Colon (tissue), 2 donors: Measurements from ENCODE around the gene CCL20.
"Not testable (repeated sequence)": the region's sequence is repeated elsewhere in the genome, so short reads cannot be mapped to it uniquely, and the experiment has no call there.

Source experiments
- FAIRE-seq: peaks from 2 replicates; lab custom pipeline; 2012; peaks lifted over from hg19 to GRCh38; lab: Jason Lieb, UNC
- donor health status: control.
- donor health status: control.

CCL20 gene

GRCh38 chr2:227834916-227835650 is 21.4 kb downstream of the CCL20 start:
- FAIRE-seq = no peak

GRCh38 chr2:227839339-227840129 is 25.9 kb downstream of the CCL20 start:
- FAIRE-seq = not testable (repeated sequence)

GRCh38 chr2:227846831-227847230 is 33.2 kb downstream of the CCL20 start:
- FAIRE-seq = no peak

GRCh38 chr2:227848146-227848545 is 34.5 kb downstream of the CCL20 start:
- no peak for FAIRE-seq

- FAIRE-seq = no peak
These were observed 34.9 kb downstream of the CCL20 start for GRCh38 chr2:227848586-227848985.

GRCh38 chr2:227849906-227850305 is 36.3 kb downstream of the CCL20 start:
- FAIRE-seq = no peak

GRCh38 chr2:227853204-227853629 is 39.6 kb downstream of the CCL20 start:
- FAIRE-seq = no peak

GRCh38 chr2:227853765-227854271 is 40.2 kb downstream of the CCL20 start:
- FAIRE-seq = no peak

GRCh38 chr2:227855440-227855839 is 41.8 kb downstream of the CCL20 start:
- FAIRE-seq = no peak

GRCh38 chr2:227856697-227857096 is 43.1 kb downstream of the CCL20 start:
- no peak for FAIRE-seq

GRCh38 chr2:227860221-227860641 is 46.6 kb downstream of the CCL20 start:
- FAIRE-seq = no peak

- no peak for FAIRE-seq
These were observed 47.4 kb downstream of the CCL20 start for GRCh38 chr2:227861011-227861410.

- FAIRE-seq = peak; percentile 43
These were observed 48.6 kb downstream of the CCL20 start for GRCh38 chr2:227862227-227862740.

GRCh38 chr2:227862741-227863588 is 49.3 kb downstream of the CCL20 start:
- no peak for FAIRE-seq

- FAIRE-seq = no peak
These were observed 50.6 kb downstream of the CCL20 start for GRCh38 chr2:227864161-227864756.

- FAIRE-seq = no peak
These were observed 51.6 kb downstream of the CCL20 start for GRCh38 chr2:227865291-227865690.
